SU-DHL-6 (cell line): ENCODE results near the gene TPD52L3.

ENCODE experiments used
- H2AFZ ChIP-seq: fragments of 200-600 bp; sonication (generic); 2 replicates; pipeline ENCODE4 v1.6.1; 2014; ENCODE audit warnings: low read depth, mild to moderate bottlenecking, moderate library complexity, mixed read lengths, antibody characterized with exemption, low read length; ENCODE audit not compliant: severe bottlenecking
- H3F3A ChIP-seq: fragments of 200-600 bp; shearing (Covaris generic); 2 replicates; pipeline ENCODE4 v1.6.0; 2016; ENCODE audit warnings: antibody characterized with exemption, mild to moderate bottlenecking; ENCODE audit not compliant: insufficient read depth
- H3K27ac ChIP-seq: fragments of 200-600 bp; sonication (generic); 2 replicates; pipeline ENCODE4 v1.5.1; 2016; ENCODE audit warnings: low read depth, mild to moderate bottlenecking, low read length, moderate library complexity, mixed read lengths
- H3K27me3 ChIP-seq: fragments of 200-600 bp; sonication (generic), shearing (Covaris generic); 2 replicates; pipeline ENCODE4 v1.6.0; 2014; ENCODE audit warnings: mild to moderate bottlenecking, low read length
- H3K36me3 ChIP-seq: fragments of 200-600 bp; sonication (generic); 2 replicates; pipeline ENCODE4 v1.6.1; 2014; ENCODE audit warnings: mild to moderate bottlenecking, low read length, mixed read lengths
- H3K4me2 ChIP-seq: fragments of 300-600, 200-600 bp; shearing (Covaris generic), sonication (generic); 2 replicates; pipeline ENCODE4 v1.6.0; 2014; ENCODE audit warnings: low read length, low read depth, mild to moderate bottlenecking; ENCODE audit not compliant: poor library complexity, severe bottlenecking
- H3K4me3 ChIP-seq: fragments of 200-600 bp; sonication (generic); 2 replicates; pipeline ENCODE4 v1.5.1; 2014; ENCODE audit warnings: antibody characterized with exemption, low read length, mild to moderate bottlenecking, mixed read lengths; ENCODE audit not compliant: insufficient read depth, poor library complexity, severe bottlenecking
- H3K79me2 ChIP-seq: fragments of 200-600 bp; sonication (generic); 2 replicates; pipeline ENCODE4 v1.6.1; 2014; ENCODE audit warnings: mild to moderate bottlenecking, low read length, moderate library complexity; ENCODE audit not compliant: insufficient read depth
- H3K9ac ChIP-seq: fragments of 200-600 bp; sonication (generic); 2 replicates; pipeline ENCODE4 v1.7.0; 2014; ENCODE audit warnings: mild to moderate bottlenecking, low read length
- H3K9me2 ChIP-seq: fragments of 200-600 bp; sonication (generic); replicated peaks from 2 replicates; pipeline ENCODE4 v1.6.1; 2014; ENCODE audit warnings: low read length; ENCODE audit not compliant: insufficient read depth
- H3K9me3 ChIP-seq: fragments of 200-600 bp; sonication (generic); 2 replicates; pipeline ENCODE4 v1.6.1; 2014; ENCODE audit warnings: low read length, mixed read lengths; ENCODE audit not compliant: insufficient read depth
- H4K20me1 ChIP-seq: fragments of 200-600 bp; sonication (generic); 2 replicates; pipeline ENCODE4 v1.6.1; 2014; ENCODE audit warnings: low read depth, mild to moderate bottlenecking, antibody characterized with exemption, low read length, moderate library complexity, mixed read lengths
- CTCF ChIP-seq: fragments of 200-600 bp; sonication (generic); IDR thresholded peaks from one replicate; pipeline ENCODE4 v1.5.1; 2017; ENCODE audit warnings: antibody characterized with exemption, mild to moderate bottlenecking, low read length, moderate library complexity; ENCODE audit not compliant: insufficient read depth, poor library complexity, severe bottlenecking
- EZH2phosphoT487 ChIP-seq: fragments of 200-600 bp; sonication (generic), shearing (Covaris generic); conservative IDR thresholded peaks from 2 replicates; pipeline ENCODE4 v1.6.1; 2018; ENCODE audit warnings: mild to moderate bottlenecking, antibody characterized with exemption, low read length, moderate library complexity, mixed read lengths

TPD52L3 gene

DNA sequence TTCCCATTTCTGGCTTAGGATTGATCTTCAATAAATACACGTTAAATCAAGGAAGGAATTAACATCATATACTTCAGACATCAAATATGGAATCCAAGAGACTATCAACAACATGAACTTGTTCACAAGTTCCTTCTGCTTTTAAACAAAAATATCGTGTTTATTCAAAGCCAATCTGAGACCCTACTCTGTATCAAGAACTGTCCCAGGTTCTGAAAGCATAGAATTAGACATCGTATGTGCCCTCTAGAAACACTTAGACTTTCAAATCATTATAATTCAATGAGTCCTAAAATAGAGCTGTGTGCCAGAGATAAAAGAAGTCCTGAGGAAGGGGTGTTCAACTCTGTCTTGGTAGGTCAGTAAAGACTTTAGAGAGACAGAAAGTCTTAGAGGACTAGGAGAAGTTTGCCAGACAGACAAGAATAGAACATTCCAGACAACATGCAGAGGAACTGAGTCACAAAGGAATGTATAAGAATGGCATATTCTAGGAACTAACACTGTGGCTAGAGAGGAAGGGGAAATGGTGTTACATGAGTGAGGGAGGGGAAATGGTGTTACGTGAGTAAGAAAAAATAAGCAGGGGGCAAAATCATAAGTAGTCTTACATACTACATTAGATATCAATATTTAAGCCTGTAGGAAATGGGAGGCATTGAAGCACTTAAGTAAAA, 2.9 kb downstream of the TPD52L3 start:
- no peaks in the 10 kb centered on the region for H3K9me2 ChIP-seq
- no peak overlapping the region for H3K9ac ChIP-seq
- TF ChIP-seq EZH2phosphoT487 (no peak), CTCF (no peak)
- no peak overlapping the region for H3K4me2 ChIP-seq
- H3K4me3 ChIP-seq = no peak overlapping the region
- H3K36me3 ChIP-seq = no peaks in the 10 kb centered on the region
- no peak overlapping the region for H3K27ac ChIP-seq
- H2AFZ ChIP-seq = no peak overlapping the region
- no peaks in the 10 kb centered on the region for H4K20me1 ChIP-seq
- H3K79me2 ChIP-seq = no peaks in the 10 kb centered on the region
- H3K9me3 ChIP-seq = no peaks in the 10 kb centered on the region; the same call in 1 of the 2 replicates
- H3F3A ChIP-seq = no peaks in the 10 kb centered on the region
- no peaks in the 10 kb centered on the region for H3K27me3 ChIP-seq

- no peaks in the 10 kb centered on the region for H4K20me1 ChIP-seq
- H3K9me3 ChIP-seq = no peaks in the 10 kb centered on the region; the same call in 1 of the 2 replicates
- H3K9ac ChIP-seq = no peak overlapping the region
- H3K4me3 ChIP-seq = no peak overlapping the region
- no peaks in the 10 kb centered on the region for H3K27me3 ChIP-seq
- no peak overlapping the region for H3K27ac ChIP-seq
- no peaks in the 10 kb centered on the region for H3K36me3 ChIP-seq
- no peaks in the 10 kb centered on the region for H3K79me2 ChIP-seq
- H2AFZ ChIP-seq = no peak overlapping the region
- H3K4me2 ChIP-seq = no peak overlapping the region
- H3F3A ChIP-seq = no peaks in the 10 kb centered on the region
- no peak for TF ChIP-seq EZH2phosphoT487
- no peak for TF ChIP-seq CTCF
- no peaks in the 10 kb centered on the region for H3K9me2 ChIP-seq
Measured at GRCh38 chr9:6334305-6334704, 6.1 kb downstream of the TPD52L3 start.

- Histone ChIP-seq H3K4me2 (no peak overlapping the region), H3K27me3 (no peaks in the 10 kb centered on the region), H3F3A (no peaks in the 10 kb centered on the region), H3K4me3 (no peak overlapping the region), H3K36me3 (no peaks in the 10 kb centered on the region), H3K27ac (no peak overlapping the region), H3K79me2 (no peaks in the 10 kb centered on the region), H4K20me1 (no peaks in the 10 kb centered on the region), H3K9me2 (no peaks in the 10 kb centered on the region), H3K9me3 (no peaks in the 10 kb centered on the region), H3K9ac (no peak overlapping the region), H2AFZ (no peak overlapping the region)
- TF ChIP-seq CTCF = no peak
- TF ChIP-seq EZH2phosphoT487 = no peak
Measured at GRCh38 chr9:6348766-6349165, 20.6 kb downstream of the TPD52L3 start.
